H1 (cell line): Measurements from ENCODE around the gene FKBP10. TPM values are rescaled to one million over a fixed set of nuclear protein-coding genes. Genes with fewer than 3 reads are reported as not detected.

ENCODE experiments used
- TAF7 ChIP-seq: optimal IDR thresholded peaks from 2 replicates; pipeline ENCODE3; 2011; ENCODE audit warnings: low read depth, mild to moderate bottlenecking, inconsistent platforms, low read length, moderate library complexity, borderline replicate concordance
- USF2 ChIP-seq: IDR thresholded peaks from 2 replicates; pipeline ENCODE4 v1.6.1; 2011; ENCODE audit warnings: low read length, improper control_type of control experiment
- polyA plus RNA-seq, 7 experiments: library from polyadenylated mRNA; depleted of rRNA in 3 of 7; stranded (reverse) in 5 of 7; unstranded in 2 of 7; fragments of >200 nt in 5 of 7; fragments of 200-250 nt in 2 of 7; gene quantifications; 1 replicate in 5 of 7; 2 replicates in 1 of 7; 4 replicates in 1 of 7; pipeline versions ENCODE4 v1.2.1 to v1.2.3, GENCODE V29; 2011 to 2013; ENCODE audit warnings: missing spikeins in 2 of 7, mixed read lengths in 2 of 7
- total RNA-seq: library from RNA; stranded (reverse); fragmentation: NEBNext Ultra II Directional; extraction: Animal tissue kit (Norgen Biotek cat#: 25700); gene quantifications from 2 replicates; pipeline ENCODE4 v1.2.1, GENCODE V29; 2021

FKBP10 gene
- total and polyA plus RNA-seq, 2 of the 8 experiments (the other 6 are each of a cell fraction or from before 2014, with no cell fraction given), result 173 to 283 TPM

GRCh38 chr17:41806685-41807445 lies 5.9 kb upstream of the FKBP10 start (continued):
- TF ChIP-seq USF2, result no peak
- no peak for TF ChIP-seq TAF7
